NCI-H510A treated with DMSO at 0.1 percent for 48 hours (cell line): Measurements from ENCODE around the gene LRRC17.

Experiments
- DNase-seq: peaks from one replicate; lab custom pipeline; 2025; lab: John Stamatoyannopoulos, UW

Gene LRRC17, protein sequence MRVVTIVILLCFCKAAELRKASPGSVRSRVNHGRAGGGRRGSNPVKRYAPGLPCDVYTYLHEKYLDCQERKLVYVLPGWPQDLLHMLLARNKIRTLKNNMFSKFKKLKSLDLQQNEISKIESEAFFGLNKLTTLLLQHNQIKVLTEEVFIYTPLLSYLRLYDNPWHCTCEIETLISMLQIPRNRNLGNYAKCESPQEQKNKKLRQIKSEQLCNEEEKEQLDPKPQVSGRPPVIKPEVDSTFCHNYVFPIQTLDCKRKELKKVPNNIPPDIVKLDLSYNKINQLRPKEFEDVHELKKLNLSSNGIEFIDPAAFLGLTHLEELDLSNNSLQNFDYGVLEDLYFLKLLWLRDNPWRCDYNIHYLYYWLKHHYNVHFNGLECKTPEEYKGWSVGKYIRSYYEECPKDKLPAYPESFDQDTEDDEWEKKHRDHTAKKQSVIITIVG

DNA sequence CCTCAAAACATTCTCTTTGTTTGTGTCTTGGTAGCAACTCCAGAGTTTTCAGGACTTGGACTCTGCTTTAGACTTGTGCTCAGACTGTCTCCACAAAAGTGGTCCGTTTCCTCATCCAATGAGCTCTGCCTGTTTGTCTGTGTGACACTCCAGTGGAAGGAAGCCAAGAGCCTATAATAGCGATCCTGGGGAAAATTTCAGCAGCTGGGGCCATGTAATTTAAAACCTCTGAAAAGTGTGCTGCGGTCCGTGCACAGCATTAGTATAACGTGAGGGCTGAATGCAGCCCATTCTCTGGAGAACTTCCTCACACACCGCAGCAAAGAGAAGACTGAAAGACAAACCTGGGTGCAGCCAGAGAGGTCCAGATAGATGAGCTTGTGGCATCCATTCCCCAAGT, at the start of gene LRRC17:
LRRC17 (plus strand) TSS at position 259 of the 400 bp plus-strand sequence. CDS start 20,914 bp downstream, outside the sequence.
- peak; percentile 57 for DNase-seq

DNA sequence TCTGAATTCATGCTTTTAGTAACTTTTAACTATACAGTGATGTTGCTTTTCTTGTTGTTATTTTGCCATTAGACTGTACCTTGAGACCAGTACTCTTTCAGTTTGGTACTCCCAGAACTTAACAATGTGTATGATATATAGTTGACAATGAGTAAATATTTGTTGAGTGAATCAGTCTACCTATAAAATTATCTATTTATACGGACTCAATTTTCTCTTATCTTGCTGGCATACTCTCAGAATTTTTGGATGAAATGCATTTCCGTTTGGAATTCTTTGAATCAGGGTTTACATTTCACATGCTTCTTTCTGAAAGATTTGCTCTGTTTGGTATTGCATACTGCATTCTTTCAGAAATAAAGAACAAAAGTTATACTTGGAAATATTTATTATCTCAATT, 47.8 kb upstream of the LRRC17 start:
- DNase-seq = no peak

DNA sequence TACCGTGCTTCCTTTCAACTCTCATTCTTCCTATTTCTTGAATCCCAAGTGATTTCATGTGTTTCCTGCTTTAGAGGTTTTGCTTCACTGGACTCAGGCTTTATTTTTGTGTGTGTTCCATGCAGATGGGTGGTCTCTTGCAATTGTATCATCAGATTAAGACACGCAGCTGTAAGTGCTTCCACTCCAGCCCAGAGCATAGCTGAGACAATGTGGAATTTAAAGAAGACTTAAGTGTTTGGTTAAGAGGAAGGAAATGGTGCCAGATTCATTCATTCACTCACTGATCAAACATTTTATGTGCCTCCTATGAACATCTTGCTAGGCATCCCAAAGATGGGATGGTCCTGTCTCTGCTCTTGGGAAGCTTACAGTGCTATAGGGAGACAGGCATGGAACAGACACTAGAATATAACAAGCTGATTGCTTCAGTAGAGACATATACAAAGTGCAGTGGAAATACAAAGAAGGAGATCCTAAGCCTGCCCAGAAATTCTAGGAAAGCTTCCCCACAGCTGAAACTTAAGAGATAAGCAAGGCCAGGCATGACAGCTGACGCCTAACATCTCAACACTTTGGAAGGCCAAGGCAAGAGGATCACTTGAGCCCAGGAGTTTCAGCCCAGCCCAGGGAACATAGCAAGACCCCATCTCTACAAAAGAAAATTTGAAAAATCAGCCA, 46.1 kb upstream of the LRRC17 start:
- DNase-seq = no peak

DNA sequence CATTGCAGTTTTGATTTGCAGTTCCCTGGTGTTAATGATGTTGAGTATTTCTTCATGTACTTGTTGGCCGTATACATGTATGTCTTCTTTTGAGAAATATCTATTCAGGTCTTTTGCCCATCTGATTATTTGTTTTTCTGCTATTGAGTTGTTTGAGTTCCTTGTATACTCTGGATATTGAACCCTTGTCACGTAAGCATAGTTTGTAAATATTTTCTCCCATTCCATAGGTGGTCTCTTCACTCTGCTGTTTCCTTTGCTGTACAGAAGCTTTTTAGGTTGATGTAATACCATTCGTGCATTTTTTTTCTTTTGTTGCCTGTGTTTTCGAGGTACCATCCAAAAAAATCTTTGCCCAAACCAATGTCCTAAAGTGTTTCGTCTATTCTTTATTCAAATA, 43.6 kb upstream of the LRRC17 start:
- DNase-seq = no peak

DNA sequence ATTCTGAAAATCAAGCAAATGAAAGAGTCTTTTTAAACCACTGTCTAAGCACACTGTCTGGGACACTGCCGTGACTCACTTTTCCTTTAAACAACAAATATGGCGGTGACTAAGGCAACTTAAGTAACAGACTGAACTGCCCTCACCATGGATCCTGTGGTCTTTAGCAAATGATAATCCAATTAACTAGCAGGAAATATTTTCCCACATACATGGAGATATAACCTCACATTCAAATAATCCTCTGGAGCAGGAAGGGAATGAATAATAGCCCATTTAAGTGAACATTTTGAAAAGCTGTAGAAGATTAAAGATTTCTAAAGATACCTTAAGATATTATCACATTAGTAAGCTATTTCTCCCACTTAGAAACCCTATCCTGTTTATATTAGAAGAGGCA, 40.3 kb upstream of the LRRC17 start:
- no peak for DNase-seq

DNA sequence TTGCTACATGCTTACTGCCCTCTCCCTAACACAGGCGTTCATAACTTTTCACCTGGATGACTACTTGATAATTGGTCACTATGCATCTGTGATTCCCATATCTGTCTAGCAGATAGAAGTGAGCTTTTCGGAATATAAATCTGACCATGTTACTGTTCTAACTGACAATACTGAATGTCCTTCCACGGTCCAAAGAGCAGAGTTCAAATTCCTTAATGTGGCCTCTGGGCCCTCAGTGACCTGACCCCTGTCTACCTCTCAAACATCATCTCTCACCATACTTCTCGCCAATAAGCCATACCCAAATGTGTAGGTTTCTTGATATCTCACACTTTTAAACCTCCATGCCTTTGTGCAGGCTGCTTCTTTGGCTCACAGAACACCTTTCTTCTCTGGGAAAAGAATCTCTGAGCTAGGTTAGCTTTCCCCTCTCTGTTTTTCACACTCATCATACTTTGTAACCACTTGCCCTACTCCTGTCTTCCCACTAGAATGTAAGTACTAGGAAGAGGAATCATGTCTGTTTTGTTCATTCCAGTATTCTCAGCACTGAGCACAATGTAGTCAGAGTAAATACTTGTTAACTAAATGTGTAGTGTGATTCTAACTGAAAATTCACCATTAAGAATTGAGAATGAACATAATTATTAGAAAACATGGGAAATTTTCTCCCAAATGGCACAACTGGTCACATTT, 39.2 kb upstream of the LRRC17 start:
- DNase-seq = no peak

DNA sequence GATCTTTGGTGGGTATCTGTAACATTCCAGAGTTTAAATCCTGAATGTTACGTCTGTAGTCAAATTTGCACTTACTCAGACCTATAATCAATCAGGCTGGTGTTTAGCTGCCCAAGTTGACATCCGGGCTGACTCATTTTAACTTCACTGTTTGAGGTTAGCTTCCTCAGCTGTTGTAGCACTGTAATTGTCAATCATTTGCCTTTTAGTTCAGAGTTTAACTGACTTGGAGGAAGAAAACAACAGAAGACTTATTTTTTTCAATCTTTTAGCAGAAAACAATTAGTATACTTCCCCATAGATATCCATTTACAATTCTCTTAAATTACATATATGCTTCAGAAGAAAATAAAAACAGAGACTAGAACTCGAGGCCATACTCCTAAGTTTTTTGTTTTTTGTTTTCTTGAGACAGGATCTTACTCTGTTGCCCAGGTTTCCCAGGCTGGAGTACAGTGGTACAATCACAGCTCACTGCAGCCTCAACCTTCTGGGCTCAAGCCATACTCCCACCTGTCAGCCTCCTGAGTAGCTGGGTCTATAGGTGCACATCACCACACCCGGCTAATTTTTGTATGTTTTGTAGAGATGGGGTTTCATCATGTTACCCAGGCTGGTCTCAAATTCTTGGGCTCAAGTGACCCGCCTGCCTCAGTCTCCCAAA, 38.5 kb upstream of the LRRC17 start:
- no peak for DNase-seq

DNA sequence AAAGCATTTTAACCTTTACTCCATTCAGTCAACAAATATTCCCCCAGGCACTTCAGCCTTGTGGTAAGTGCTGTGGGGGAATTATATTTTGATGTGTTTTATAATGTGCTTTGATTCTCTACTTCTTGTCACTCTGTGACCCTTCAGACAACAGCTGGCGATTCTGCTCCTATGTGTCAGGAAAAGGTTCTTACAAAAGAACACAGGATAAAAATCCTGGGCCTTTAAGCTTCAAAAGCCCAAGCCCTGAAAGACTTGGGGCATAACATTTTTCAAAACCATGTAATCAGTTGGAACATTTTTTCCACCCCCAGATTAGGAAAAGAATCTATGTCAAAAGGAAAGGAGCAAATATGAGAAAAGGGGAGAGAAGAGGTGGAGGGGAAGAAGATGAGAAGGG, 37.8 kb upstream of the LRRC17 start:
- DNase-seq = no peak

DNA sequence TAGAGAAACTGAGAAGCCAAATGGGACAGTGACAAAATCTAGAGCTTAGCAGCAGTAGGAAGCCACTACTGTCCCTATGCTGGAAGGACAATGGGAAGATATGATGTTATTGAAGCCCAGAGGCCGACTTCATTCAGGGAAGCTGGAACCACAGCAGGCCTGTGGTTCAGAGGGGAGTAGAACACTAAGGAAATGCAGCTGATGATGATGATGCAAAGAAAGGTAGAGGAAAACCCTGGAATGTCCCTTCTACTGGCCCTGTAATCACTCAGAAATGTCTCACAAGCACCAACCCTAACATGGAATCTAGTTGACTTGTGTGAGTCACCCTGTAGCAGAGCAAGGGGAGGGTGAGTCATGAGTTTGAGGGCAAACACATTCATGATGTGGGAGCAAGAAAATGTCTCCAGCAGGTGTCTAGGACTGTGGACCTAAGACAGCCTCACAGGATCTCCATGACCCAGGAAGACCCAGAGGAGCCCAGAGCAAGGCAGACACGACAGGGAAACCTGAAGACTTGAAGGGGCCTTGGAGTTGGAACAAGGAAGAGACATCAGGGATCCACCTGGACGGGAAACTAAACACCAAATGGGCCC, 37.0 kb upstream of the LRRC17 start:
- DNase-seq = no peak

DNA sequence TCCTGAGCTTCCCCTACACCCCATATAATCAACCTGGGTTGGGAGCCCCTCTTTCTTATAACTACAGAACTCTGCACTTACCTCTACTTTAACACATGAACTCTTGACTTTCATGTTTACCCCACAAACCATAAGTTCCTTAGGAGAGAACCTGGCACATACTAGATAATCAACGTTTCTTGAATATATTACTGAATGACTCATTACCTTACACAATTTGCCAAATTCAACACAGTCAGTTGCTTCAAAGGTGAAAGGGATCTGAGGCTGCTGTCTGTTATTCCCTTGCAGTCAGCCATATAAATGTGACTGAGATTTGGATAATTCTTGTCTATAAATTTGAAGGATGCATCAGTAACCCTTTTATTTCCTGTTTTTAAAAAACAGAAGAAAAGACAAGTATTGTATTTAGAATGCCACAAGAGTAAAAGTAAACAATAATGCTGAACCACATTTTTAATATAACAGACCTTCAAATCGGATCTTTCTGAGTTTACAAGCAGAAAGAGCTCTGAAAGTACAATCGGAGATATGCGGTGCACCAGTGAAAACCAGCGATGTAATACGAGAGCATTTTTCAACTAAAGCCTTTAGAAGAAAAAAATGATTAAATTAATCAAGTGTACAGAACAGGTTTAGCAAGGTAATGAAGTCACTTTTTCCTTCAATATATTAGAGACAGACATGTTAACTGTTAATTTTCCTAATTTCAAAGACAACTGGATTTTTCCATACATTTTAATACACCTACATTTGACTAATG, 29.5 kb upstream of the LRRC17 start:
- DNase-seq = no peak

DNA sequence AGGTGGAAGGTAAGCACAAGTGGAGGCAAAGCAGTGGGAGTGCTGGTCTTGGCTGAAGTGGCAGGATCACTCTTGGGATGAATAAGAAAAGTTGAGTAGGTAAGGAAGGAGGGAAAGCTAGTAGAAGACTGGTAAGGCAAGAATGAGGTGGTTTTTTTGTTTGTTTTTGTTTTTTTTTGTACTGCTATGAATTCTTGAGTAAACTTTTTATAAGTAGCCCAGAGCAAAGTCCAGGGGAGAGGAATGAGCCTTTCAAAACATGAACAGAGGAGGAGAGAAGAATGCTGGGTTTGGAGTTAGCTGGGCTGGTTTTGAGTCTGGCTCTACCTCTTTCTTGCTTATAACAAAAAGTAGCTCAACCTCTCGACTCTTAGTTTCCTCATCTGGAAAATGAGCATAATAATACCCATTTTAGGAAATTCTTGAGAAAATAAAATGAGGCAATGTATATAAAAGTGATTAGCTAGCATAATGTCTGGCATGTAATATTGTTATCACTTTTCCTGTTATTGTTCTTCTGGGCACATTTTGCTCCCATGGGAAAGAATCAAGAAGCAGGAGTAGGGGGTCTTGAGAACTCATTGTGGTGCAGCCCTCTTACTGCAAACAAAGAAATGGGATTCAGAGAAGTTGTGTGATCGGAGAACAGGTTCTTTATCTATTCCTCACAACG, 24.1 kb upstream of the LRRC17 start:
- DNase-seq = no peak

DNA sequence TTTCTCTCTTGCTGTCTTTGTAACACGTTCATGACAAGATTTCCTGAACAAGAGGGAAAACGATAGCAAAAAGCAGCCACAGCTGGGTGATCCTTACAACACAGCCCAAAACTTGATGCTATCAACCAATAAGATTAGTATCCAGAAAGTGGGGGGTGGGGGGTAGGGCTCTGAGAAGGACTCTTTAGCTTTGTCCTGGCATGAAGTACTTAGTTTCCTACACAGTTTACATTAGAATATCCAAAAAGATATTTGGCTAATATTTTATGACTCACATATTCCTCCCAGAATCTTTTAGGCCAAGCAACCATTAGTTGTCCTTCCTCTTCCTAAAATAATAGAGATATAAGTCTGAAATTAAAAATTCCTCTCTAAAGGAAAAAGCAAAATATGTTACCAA, 22.9 kb upstream of the LRRC17 start:
- no peak for DNase-seq

DNA sequence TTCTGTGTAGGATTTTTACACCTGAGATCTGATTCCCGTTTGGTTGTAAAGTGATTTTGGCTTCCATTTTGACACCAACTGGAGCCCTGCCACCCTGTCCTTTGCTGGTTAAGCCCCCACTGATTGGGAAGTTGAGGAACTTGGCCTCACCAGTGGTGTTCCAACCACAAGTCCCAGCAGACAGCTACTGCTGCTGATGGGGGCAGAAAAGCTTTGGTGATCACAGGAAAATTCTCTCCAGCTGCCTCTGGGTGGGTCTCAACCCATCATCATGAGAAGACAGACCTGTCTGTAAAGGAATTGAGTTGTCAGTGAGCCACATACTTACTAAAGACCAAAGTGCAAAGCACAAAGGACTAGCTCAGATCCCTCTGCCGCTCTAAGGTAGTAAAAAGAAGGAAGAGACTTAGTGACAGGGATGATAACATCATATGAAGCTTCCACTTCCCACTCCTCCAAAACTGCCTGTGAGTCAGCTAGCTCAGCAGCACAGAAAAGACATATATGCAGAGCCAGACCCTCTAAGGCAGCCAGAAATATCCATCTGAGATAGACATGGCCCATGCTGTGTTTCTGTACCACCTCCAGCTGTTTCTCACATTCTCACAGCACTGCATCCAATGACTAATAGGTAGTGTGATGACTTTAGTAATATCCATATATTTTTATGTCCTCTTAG, 22.4 kb upstream of the LRRC17 start:
- no peak for DNase-seq

DNA sequence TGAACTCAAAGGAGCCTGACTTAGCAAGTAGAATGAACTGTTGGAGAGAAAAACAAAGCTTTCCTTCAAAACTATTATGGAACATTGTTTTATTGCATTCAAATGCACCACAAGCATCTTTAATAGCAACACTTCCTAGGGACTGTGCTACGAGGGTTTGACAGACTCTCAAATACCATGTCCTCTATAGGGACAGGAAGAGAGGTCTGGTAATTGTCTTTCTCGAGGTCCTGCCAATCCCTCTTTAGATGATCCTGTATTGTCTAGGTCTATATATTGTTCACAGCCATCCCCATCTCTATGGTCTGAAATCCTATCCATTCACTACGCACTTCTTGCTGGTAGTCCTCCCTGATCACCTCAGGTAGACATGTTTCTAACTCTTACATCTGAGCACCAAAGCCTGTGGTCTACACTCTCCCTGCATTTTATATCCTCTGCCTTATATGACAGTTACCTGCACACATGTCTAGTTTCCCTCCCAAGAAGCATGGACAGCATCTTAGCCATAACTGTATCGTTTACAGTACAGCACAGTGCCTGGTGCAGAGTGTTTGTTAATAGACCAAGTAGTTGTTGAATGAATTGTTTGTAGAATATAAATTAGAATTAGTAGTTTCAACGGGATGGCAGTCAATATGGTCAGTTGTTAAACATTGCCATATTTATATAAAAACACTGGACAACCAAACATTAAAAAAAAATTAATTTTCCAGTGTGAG, 21.7 kb upstream of the LRRC17 start:
- DNase-seq = no peak

DNA sequence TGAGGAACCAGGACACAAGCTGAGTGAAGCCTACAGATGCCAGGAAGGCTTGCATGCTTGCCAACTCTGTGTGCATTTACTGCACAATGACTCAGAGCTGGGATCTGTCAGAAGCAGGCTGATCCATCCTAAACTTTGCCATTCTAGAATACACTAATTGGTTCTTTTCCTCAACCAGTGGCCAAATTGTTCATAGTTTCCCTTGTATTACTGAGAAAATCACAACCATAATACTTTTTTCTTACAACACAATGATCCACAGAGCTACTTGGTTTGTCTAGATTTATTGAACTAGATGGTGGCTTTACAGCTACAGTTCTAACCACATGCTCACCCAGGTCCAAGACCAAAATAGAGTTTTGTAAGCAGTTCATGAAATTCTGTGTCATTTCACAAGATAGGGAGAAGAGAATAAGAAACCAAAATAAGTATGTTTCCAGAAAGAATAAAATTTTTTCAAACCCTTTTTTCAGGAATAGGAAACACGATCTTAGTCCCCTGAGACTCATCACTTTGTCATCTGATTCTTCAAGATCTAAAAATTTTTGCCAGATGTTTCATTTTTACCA, 21.0 kb upstream of the LRRC17 start:
- no peak for DNase-seq

DNA sequence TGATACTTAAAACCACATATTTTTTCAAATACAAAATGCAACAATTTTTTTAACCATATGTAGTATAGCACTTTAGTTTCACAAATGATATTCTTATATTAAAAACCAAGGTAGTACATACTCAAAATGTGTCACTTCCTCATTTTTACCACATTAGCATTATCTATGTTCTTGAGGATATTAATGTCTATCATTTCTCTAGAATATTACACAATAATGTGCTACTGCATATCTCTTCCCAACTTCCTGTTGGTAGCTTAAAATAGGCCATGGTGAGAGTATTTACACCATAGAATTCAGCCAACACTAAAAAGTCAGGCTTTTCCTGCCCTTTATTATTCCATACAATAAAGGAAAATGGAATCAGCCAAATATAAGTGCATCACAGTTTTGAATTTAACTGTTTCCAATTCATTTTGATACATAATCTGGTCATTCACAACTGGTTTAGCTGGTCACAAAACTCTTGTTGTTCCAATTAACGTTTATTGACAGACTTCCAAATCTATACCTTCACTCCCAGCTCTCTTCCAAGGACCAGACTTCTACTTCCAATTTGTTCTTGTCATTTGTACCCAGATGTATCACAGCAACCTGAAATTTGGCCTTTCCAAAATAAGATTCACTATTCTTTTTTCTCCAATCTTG, 20.0 kb upstream of the LRRC17 start:
- no peak for DNase-seq

DNA sequence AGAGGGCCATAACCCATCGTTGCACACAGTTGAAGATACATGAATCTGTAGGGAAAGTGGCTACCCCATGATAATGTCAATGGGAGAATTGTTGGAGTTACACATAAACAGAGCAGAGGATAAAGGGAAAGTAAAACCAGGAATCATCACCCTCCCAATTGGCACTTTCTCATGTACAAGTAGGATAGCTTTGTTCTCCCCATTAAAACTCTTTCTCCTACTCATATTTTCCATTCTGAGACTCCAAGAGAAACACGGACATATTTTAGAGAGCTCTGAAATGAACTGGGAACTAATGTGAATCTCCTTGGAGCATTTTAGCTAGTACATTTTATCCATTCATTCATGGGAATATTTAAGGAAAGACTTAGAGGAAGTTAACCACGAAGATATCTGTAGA, 17.2 kb upstream of the LRRC17 start:
- no peak for DNase-seq

DNA sequence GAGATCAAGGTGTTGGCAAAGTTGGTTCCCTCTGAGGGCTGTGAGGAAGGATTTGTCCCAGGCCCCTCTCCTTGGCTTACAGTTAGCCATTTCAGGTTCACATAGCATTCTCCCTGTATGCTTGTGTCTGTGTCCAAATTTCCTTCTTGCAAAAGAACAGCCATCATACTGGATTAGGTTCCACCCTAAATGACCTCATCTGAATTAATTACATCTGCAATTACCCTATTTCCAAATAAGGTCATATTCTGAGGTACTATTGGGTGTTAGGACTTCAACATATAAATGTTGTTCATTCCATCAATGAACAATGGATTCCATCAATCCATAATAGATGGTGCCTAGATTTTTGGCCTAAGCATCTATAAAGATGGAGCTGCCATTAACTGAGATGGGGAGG, 16.2 kb upstream of the LRRC17 start:
- DNase-seq = no peak

DNA sequence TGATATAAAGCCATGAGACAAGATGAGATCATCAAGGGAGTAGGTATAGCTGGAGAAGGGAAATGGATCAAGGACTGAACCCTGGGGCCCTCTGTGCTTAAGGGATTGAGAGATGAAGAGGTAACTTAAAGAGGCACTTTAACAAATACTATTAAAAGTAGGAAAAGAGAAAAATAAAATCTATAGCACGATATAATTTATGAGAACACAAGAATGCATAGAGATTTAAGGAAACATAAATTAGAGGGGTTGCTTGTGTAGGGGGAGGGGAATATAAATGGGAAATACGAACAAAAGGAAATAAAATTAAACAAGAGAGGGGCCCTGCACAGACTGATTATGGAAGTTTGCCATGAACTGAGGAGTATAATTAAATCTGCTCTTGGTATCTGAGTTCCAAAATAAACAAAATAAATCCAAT, 15.6 kb upstream of the LRRC17 start:
- DNase-seq = no peak
